Activated CD4-positive, alpha-beta T cell treated with anti-CD3 and anti-CD28 coated beads for 4 hours (primary cell): ENCODE results near the gene CHTOP.
A peak's percentile ranks its signal among the peaks of the same experiment; 100 is the strongest.
"Not testable (repeated sequence)": the region's sequence is repeated elsewhere in the genome, so short reads cannot be mapped to it uniquely, and the experiment has no call there.

Experiments
- DNase-seq, 2 donors: peaks; one replicate each; pipeline ENCODE4 v3.0.0-alpha.2; 2020

The CHTOP gene

GRCh38 chr1:153667439-153667838, 33.6 kb downstream of the CHTOP start:
- DNase-seq: no peak

DNA sequence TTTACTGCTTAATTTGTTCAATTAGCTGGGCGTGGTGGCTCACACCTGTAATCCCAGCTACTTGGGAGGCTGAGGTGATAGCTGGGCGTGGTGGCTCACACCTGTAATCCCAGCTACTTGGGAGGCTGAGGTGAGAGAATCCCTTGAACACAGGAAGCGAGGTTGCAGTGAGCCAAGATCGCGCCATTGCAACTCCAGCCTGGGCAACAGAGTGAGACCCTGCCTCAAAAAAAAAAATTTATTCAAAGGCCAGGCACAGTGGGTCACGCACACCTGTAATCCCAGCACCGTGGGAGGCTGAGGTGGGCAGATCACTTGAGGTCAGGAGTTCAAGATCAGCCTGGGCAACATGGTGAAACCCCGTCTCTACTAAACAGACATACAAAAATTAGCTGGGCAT, 34.8 kb downstream of the CHTOP start:
- DNase-seq: not testable (repeated sequence)

DNA sequence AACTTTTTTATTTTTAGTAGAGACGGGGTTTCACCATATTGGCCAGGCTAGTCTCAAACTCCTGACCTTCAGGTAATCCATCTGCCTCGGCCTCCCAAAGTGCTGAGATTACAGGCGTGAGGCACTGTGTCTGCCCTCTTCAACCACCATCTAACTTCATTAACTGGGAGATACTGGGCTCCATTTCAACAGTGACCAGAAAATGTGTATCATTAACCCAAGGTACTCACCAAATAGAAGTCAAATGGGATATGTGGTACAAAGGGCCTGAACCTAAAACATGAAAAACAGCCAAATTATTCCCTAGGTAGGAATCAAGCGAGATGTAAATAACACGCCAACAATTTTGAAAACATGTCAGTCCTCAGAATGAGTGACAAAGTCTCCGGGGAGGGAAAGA, 35.7 kb downstream of the CHTOP start:
- DNase-seq: no peak

- DNase-seq: peak; percentile 35 to 42
Measured at GRCh38 chr1:153670257-153670858, 36.5 kb downstream of the CHTOP start.

- peak; percentile 95 for DNase-seq
Measured at GRCh38 chr1:153670859-153671627, 37.2 kb downstream of the CHTOP start, which contains the start of gene ILF2. Gene ILF2, minus strand, starts transcription at chr1:153670993. Its CDS starts 71 bp downstream, at chr1:153670922.

GRCh38 chr1:153671628-153672353, 37.9 kb downstream of the CHTOP start:
- peak; percentile 32 to 38 for DNase-seq

GRCh38 chr1:153673511-153673910, 39.6 kb downstream of the CHTOP start:
- DNase-seq: no peak

- DNase-seq: peak; percentile 39 to 50
Measured at GRCh38 chr1:153677718-153678518, 44.1 kb downstream of the CHTOP start.

GRCh38 chr1:153678519-153679336, 44.9 kb downstream of the CHTOP start, which contains the start of gene NPR1:
Gene NPR1, plus strand, starts transcription at chr1:153678688. Its CDS starts 421 bp downstream, at chr1:153679109.
- peak; percentile 18 to 29 for DNase-seq

DNA sequence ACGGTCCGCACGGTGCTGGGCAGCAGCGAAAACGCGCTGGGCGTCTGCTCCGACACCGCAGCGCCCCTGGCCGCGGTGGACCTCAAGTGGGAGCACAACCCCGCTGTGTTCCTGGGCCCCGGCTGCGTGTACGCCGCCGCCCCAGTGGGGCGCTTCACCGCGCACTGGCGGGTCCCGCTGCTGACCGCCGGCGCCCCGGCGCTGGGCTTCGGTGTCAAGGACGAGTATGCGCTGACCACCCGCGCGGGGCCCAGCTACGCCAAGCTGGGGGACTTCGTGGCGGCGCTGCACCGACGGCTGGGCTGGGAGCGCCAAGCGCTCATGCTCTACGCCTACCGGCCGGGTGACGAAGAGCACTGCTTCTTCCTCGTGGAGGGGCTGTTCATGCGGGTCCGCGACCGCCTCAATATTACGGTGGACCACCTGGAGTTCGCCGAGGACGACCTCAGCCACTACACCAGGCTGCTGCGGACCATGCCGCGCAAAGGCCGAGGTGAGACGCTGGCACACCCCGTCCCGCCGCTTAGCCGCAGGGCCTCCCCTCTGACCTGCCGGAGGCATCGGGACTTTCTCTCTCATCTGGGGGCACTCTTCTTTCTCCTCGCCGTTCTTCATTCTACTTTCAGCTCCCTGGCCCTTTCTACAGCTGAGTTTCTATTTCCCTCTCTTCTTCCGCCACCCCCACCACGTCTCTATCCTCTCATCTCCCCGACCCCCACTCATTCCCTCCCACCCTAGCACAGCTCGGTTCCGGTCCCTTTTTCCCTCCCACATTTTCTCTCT, 45.7 kb downstream of the CHTOP start:
- DNase-seq: peak in 1 of 2 donors; percentile 18

- no peak for DNase-seq
Measured at GRCh38 chr1:153680120-153680403, 46.2 kb downstream of the CHTOP start.

GRCh38 chr1:153682730-153683129, 48.9 kb downstream of the CHTOP start:
- DNase-seq: no peak

- no peak for DNase-seq
Measured at GRCh38 chr1:153683854-153684253, 50.0 kb downstream of the CHTOP start.

GRCh38 chr1:153684892-153685291, 51.0 kb downstream of the CHTOP start:
- no peak for DNase-seq

DNA sequence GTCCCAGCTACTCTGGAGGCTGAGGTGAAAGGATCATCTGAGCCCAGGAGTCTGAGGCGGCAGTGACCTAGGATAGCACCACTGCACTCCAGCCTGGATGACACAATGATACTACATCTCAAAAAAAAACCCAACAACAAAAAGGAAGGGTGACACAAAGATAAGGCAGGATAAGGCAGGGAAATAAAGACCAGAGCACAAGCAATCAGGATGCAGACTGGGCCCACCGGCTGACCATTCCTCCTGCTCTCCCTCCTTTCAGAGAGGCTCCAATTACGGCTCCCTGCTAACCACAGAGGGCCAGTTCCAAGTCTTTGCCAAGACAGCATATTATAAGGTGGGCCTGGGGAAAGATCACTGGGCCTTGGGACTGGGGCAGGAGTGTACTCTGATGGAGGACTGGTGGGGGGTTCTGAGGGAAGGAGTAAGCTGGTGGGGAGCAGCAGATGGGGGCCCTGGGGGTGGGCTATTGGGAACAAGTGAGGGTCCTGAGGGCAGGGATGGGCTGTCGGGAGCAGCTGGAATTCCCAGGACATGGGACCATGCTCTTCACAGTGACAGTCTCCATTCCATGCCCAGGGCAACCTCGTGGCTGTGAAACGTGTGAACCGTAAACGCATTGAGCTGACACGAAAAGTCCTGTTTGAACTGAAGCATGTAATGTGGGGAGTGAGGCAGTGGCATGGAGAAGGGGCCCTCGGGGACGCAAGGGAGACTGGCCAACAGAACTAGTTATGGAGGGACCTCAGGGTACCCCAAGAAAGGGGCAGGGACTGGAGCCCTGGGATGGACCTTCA, 51.9 kb downstream of the CHTOP start:
- no peak for DNase-seq

DNA sequence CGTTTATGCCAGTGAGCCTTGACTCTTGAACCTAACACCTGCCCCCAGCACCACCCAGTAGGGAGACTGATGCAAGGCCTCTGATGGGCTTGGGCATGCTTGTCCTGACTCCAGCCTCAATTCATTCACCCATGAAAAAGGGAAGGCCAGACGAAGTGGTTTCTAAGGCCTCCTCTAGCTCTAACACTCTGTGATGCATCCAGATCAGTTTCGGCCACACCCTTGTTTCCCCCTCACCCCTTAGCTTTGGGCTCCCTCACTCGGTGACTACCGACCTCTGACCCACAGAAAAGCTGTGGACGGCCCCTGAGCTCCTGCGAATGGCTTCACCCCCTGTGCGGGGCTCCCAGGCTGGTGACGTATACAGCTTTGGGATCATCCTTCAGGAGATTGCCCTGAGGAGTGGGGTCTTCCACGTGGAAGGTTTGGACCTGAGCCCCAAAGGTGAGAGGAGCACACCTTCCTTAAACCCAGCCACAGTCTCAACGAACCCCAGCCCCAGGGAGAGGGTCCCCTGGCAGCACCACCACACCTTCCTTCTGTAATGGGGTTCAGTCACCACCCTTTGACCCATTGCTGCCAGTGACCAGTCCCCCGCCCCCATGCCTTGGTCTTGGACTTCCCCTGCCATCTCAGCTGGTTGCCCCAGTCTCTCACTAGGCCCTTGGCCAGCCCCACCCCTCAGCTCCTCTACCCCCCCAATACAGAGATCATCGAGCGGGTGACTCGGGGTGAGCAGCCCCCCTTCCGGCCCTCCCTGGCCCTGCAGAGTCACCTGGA, 53.7 kb downstream of the CHTOP start:
- DNase-seq: no peak

DNA sequence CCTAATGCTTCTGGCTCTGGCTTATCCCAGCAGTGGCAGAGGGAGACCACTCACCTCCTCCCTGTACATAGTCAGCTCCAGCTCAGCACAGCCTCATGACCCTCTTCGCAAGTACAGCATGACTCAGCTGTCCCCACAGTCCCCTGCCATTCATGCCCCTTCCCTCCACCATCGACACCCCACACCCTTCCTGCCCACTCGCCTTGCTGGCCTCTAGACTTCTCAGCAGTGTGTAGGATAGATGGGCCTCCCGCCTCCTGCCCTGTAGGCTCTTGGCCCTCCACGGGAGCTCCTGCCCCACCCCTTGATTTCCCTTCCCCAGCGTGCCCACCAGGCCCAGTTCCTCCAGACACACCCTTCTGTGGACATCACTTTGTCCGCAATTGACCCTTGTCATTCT, 54.4 kb downstream of the CHTOP start:
- no peak for DNase-seq

- no peak for DNase-seq
Measured at GRCh38 chr1:153688736-153689328, 55.0 kb downstream of the CHTOP start.

- DNase-seq: no peak
Measured at GRCh38 chr1:153693466-153693865, 59.6 kb downstream of the CHTOP start.
